Measurements from ENCODE around the gene TRIM15.

DNA sequence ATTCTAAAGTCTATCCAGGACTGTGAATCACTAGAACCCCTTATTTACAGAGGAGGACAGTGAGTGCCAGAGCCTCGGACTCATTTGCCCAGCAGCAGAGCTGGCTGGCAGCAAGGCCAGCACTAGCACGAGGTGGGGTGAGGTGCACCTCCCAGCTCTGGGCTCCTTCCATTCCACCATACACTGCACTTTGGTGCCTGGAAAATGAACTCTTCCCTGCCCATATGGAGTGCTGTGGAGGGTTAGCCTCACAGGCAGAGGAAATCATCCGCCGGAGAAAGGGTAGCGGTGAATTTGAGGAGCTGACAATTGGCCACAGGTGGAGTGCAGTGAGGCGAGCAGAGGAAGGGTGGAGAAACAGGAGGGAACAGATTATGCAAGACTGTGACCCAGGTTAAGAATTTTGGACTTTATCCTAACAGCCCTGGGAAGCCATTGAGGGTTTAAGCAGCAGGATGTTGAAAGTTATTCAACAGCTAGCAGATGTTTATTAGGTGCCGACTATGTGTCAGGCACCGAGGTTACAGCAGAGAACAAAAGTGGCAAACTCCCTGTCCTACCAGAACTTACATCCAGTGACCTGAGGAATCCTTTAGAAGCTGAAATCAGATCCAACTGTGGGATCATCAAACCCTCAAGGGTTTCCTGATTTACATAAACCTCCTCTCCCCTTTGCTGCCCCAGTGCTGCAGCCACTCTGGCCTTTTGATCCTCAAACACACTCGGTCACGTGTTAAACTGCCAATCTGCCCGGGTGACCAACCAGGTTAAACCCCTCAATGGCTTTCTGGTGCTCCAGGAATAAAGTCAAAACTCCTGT lies 43.7 kb downstream of the TRIM15 start:
- TF ChIP-seq, protein P1, sequence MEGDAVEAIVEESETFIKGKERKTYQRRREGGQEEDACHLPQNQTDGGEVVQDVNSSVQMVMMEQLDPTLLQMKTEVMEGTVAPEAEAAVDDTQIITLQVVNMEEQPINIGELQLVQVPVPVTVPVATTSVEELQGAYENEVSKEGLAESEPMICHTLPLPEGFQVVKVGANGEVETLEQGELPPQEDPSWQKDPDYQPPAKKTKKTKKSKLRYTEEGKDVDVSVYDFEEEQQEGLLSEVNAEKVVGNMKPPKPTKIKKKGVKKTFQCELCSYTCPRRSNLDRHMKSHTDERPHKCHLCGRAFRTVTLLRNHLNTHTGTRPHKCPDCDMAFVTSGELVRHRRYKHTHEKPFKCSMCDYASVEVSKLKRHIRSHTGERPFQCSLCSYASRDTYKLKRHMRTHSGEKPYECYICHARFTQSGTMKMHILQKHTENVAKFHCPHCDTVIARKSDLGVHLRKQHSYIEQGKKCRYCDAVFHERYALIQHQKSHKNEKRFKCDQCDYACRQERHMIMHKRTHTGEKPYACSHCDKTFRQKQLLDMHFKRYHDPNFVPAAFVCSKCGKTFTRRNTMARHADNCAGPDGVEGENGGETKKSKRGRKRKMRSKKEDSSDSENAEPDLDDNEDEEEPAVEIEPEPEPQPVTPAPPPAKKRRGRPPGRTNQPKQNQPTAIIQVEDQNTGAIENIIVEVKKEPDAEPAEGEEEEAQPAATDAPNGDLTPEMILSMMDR (optimal IDR thresholded peaks at IDR 0.05 in 1 of 3, IDR thresholded peaks at IDR 0.05 in 1 of 3, conservative IDR thresholded peaks at IDR 0.05 in 1 of 3; ENCODE audit: extremely low read depth in 1 of 3, insufficient read depth in 2 of 3, low read length in 3 of 3), result no peak
- TF ChIP-seq EZH2 (IDR thresholded peaks at IDR 0.05; ENCODE audit: low read length), result no peak
